Measurements from ENCODE around the gene TRPC1. TPM values are rescaled to one million over a fixed set of nuclear protein-coding genes. Genes with fewer than 3 reads are reported as not detected.

Gene TRPC1
- total RNA-seq, 1 donor, result 26.1 TPM

- no peak overlapping the region for H3K4me3 ChIP-seq (ENCODE audit: low read depth, low read length)
- no peak for DNase-seq (ENCODE audit: low read depth)
- TF ChIP-seq, protein P1, sequence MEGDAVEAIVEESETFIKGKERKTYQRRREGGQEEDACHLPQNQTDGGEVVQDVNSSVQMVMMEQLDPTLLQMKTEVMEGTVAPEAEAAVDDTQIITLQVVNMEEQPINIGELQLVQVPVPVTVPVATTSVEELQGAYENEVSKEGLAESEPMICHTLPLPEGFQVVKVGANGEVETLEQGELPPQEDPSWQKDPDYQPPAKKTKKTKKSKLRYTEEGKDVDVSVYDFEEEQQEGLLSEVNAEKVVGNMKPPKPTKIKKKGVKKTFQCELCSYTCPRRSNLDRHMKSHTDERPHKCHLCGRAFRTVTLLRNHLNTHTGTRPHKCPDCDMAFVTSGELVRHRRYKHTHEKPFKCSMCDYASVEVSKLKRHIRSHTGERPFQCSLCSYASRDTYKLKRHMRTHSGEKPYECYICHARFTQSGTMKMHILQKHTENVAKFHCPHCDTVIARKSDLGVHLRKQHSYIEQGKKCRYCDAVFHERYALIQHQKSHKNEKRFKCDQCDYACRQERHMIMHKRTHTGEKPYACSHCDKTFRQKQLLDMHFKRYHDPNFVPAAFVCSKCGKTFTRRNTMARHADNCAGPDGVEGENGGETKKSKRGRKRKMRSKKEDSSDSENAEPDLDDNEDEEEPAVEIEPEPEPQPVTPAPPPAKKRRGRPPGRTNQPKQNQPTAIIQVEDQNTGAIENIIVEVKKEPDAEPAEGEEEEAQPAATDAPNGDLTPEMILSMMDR (IDR thresholded peaks at IDR 0.05; ENCODE audit: insufficient read depth, low read length), result no peak
These were observed 94.1 kb downstream of the TRPC1 start for GRCh38 chr3:142817897-142818296.

DNA sequence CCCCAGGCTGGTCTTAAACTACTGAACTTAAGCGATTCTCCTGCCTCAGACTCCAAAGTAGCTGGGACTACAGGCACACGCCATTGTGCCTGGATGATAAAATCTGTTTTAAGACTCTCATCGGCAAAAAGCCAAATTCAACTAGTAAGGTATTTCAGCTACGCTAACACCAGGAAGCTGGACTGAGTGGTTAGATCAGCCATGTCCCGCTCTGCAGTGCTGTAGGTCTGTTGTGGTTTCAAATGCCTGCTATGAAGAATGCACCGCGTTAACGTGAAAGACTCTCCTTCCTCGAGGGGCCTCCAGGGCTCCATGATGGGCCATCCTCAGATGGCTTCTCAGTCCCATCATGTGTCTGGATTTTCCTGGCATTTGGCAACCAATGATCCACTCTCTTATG, 94.8 kb downstream of the TRPC1 start:
- TF ChIP-seq, protein P1 (IDR thresholded peaks at IDR 0.05; ENCODE audit: insufficient read depth, low read length), result no peak
- H3K4me3 ChIP-seq (ENCODE audit: low read depth, low read length), result no peak overlapping the region
- DNase-seq (ENCODE audit: low read depth), result no peak

DNA sequence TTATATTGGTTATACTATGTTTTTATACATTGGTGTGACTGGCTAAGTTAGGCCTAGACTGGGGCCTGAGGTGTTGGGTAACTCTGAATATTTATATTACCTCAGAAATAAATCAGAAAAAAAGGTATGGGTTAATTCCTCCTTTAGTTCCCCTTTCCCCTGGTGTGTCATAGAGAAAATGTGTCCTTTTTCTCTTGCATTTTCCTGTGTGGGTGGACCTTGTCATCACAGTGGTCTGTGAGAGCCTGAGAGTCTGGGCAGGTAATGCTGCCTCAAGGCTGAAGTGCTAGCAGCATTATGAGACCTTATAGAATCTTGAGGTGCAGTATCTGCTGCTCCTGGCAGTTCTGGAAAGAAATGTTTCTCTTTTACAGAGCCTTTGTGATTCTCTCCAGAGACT, 95.3 kb downstream of the TRPC1 start:
- H3K4me3 ChIP-seq (ENCODE audit: low read depth, low read length), result no peak overlapping the region
- TF ChIP-seq, protein P1 (IDR thresholded peaks at IDR 0.05; ENCODE audit: insufficient read depth, low read length), result no peak
- no peak for DNase-seq (ENCODE audit: low read depth)

DNA sequence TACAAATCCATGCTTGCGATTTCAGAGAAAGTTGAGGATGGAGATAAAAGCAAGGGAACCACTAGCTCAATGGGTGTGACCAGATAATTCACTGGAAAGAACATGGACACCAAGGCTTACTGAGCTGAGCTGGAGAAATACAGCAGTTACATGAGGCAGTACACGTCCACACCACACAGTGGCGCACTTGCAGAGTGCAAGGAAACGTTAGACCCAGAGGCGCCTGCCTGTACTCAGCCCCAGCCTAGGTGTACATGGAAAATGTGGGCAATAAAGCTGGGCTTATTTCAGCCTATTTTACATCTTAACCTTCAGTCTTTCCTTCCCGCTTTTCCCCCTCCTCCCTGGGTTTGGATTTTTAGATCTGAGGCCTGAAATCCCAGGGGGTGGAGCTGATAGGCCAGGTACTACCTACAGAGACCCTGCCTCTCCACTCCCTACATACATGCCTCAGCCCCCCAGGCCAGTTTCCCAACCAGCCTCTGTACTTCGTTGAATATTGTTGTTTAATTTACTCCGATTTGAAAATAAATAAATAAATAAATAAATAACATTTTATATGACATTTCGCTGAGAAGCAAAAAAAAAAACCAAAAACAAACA, 105.0 kb downstream of the TRPC1 start:
- H3K4me3 ChIP-seq (ENCODE audit: low read depth, low read length), result no peak overlapping the region
- peak; percentile 89 for DNase-seq (ENCODE audit: low read depth)
- TF ChIP-seq, protein P1 (IDR thresholded peaks at IDR 0.05; ENCODE audit: insufficient read depth, low read length), result peak; percentile 96

DNA sequence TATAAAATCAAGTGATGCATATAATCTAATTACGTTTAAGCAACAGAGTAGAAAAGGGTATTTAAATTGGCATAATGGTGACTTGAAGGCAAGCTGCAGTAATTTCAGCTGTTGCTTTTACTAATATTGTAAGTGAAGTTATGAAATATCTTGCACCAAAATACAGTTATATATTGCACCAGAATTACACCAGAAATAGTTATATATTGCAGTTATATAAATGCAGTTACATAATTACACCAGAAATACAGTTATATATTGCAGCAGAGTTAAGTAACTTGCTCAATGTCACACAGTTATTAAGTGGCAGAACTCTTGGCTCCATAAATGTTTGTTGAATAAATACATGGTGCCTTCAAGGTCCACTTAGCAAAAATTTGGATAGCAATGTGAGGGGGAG, 113.7 kb downstream of the TRPC1 start:
- TF ChIP-seq, protein P1 (IDR thresholded peaks at IDR 0.05; ENCODE audit: insufficient read depth, low read length), result no peak
- no peak overlapping the region for H3K4me3 ChIP-seq (ENCODE audit: low read depth, low read length)
- DNase-seq (ENCODE audit: low read depth), result no peak

DNA sequence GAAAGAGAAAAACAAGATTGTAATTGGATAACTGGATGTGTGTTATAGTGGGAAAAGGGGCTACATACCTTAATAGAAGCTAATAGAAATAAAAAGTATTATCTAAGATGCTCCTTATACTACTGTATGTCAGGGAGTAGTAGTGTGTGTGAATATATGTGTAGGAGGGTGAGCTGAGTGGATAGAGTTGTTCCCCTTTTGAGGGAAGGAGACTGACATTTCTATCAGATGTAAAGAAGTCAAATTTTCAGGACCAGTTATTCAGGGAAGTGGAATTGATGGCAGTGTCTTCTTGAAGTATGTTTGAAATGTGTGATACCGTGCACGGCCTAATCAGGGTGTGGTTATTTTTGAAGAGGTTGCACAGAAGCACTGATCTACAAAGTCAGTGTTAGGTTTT, 116.0 kb downstream of the TRPC1 start:
- TF ChIP-seq, protein P1 (IDR thresholded peaks at IDR 0.05; ENCODE audit: insufficient read depth, low read length), result no peak
- no peak for DNase-seq (ENCODE audit: low read depth)
- H3K4me3 ChIP-seq (ENCODE audit: low read depth, low read length), result no peak overlapping the region
